B cell (primary cell): ENCODE results near the gene GBE1. TPM values are rescaled to one million over a fixed set of nuclear protein-coding genes. Genes with fewer than 3 reads are reported as not detected.

Experiments
- ATAC-seq: fragments of 200-7000 bp; cut with Tn5 transposase; one replicate; pipeline ENCODE4 v1.10.0; 2021; ENCODE audit warnings: low read depth, mild to moderate bottlenecking, moderate number of reproducible peaks, moderate library complexity
- CTCF ChIA-PET: fragments of 350-600 bp; sonication (Branson Sonifier 250); formaldehyde crosslinking; loops from one replicate; lab custom pipeline; 2021; ENCODE audit warnings: antibody characterized with exemption, inconsistent platforms; lab: Charles Lee
- POLR2A ChIA-PET: fragments of 350-600 bp; sonication (Branson Sonifier 250); formaldehyde crosslinking; loops from one replicate; lab custom pipeline; 2021; ENCODE audit warnings: antibody characterized with exemption; lab: Charles Lee
- DNase-seq: peaks from one replicate; pipeline ENCODE4 v3.0.0; 2013
- H2AFZ ChIP-seq: 2 replicates; pipeline ENCODE4 v1.6.1; 2012; ENCODE audit warnings: mild to moderate bottlenecking, low read depth, low read length; ENCODE audit not compliant: insufficient read depth, poor library complexity, severe bottlenecking
- H3K27ac ChIP-seq, 2 donors: 1 replicate in 1 of 2; 2 replicates in 1 of 2; pipeline ENCODE4 v1.5.1; 2012 to 2013; ENCODE audit warnings: low read length in 2 of 2, mild to moderate bottlenecking in 2 of 2, moderate library complexity in 1 of 2
- H3K27me3 ChIP-seq, 4 experiments: fragments of 200-600 bp in 1 of 4; sonication (generic) in 1 of 4; replicated peaks in 1 of 4; 1 replicate in 2 of 4; 2 replicates in 2 of 4; pipeline versions ENCODE4 v1.6.1 to v1.7.0; 2013 to 2016; ENCODE audit warnings: low read length in 3 of 4, mild to moderate bottlenecking in 2 of 4, mixed read lengths in 1 of 4, moderate library complexity in 1 of 4; ENCODE audit not compliant: insufficient read depth in 4 of 4, control insufficient read depth in 3 of 4; ENCODE audit errors: control extremely low read depth in 1 of 4
- H3K36me3 ChIP-seq, 2 experiments: replicated peaks in 1 of 2; 1 replicate in 1 of 2; 2 replicates in 1 of 2; pipeline versions ENCODE4 v1.6.1 to v1.7.1; 2013; ENCODE audit warnings: low read length in 1 of 2; ENCODE audit not compliant: insufficient read depth in 2 of 2, control insufficient read depth in 1 of 2; ENCODE audit errors: control extremely low read depth in 1 of 2, extremely low read depth in 1 of 2
- H3K4me1 ChIP-seq, 2 donors: fragments of 200-600 bp in 1 of 2; sonication (generic) in 1 of 2; 1 replicate in 1 of 2; 2 replicates in 1 of 2; pipeline versions ENCODE4 v1.5.1 to v1.6.1; 2013 to 2017; ENCODE audit warnings: low read length in 2 of 2; ENCODE audit not compliant: control insufficient read depth in 2 of 2, insufficient read depth in 2 of 2
- H3K4me2 ChIP-seq: replicated peaks from 2 replicates; pipeline ENCODE3; 2012; ENCODE audit warnings: mild to moderate bottlenecking, low read depth, low read length; ENCODE audit not compliant: poor library complexity, severe bottlenecking
- H3K4me3 ChIP-seq, 5 experiments: fragments of 200-600 bp in 1 of 5; sonication (generic) in 1 of 5; 1 replicate in 3 of 5; 2 replicates in 2 of 5; pipeline versions ENCODE4 v1.5.1 to v1.7.0; 2011 to 2016; ENCODE audit warnings: low read length in 4 of 5, mild to moderate bottlenecking in 4 of 5, low read depth in 2 of 5, control low read depth in 1 of 5, moderate library complexity in 1 of 5; ENCODE audit not compliant: insufficient read depth in 1 of 5; ENCODE audit errors: control extremely low read depth in 1 of 5, extremely low read depth in 1 of 5
- H3K79me2 ChIP-seq: fragments of 200-600 bp; sonication (generic); one replicate; pipeline ENCODE4 v1.6.0; 2016; ENCODE audit warnings: low read length; ENCODE audit not compliant: control insufficient read depth, insufficient read depth
- H3K9ac ChIP-seq: fragments of 200-600 bp; sonication (generic); 2 replicates; pipeline ENCODE4 v1.6.1; 2017; ENCODE audit warnings: mild to moderate bottlenecking, low read length, moderate library complexity
- H3K9me3 ChIP-seq, 3 donors: one replicate each; pipeline versions ENCODE4 v1.6.1 to v1.7.1; 2013; ENCODE audit warnings: low read length in 2 of 3; ENCODE audit not compliant: control insufficient read depth in 2 of 3, insufficient read depth in 1 of 3; ENCODE audit errors: control extremely low read depth in 1 of 3
- H4K20me1 ChIP-seq: 2 replicates; pipeline ENCODE4 v1.6.0; 2012; ENCODE audit warnings: mild to moderate bottlenecking, low read length; ENCODE audit not compliant: insufficient read depth, control insufficient read depth, poor library complexity, severe bottlenecking
- H3K27ac Mint-ChIP-seq: one replicate; pipeline ENCODE4 v1.8.0; 2021; ENCODE audit warnings: mixed read lengths
- H3K27me3 Mint-ChIP-seq: one replicate; pipeline ENCODE4 v1.8.0; 2021; ENCODE audit warnings: mixed read lengths
- H3K4me1 Mint-ChIP-seq: one replicate; pipeline ENCODE4 v1.8.0; 2021; ENCODE audit warnings: mixed read lengths
- H3K4me3 Mint-ChIP-seq: one replicate; pipeline ENCODE4 v1.8.0; 2021; ENCODE audit warnings: mixed read lengths
- H3K9me3 Mint-ChIP-seq: one replicate; pipeline ENCODE4 v1.8.0; 2022; ENCODE audit warnings: mixed read lengths; ENCODE audit not compliant: insufficient read depth
- CTCF ChIP-seq: fragments of 200-600 bp; IDR thresholded peaks from one replicate; pipeline ENCODE4 v1.8.0; 2022; ENCODE audit warnings: antibody characterized with exemption, mild to moderate bottlenecking
- EZH2 ChIP-seq: IDR thresholded peaks from 2 replicates; pipeline ENCODE4 v1.6.1; 2012; ENCODE audit warnings: borderline replicate concordance, low read depth, mild to moderate bottlenecking, moderate library complexity, low read length; ENCODE audit not compliant: insufficient read depth, poor library complexity, severe bottlenecking
- WGBS: methylation state at CpG from one replicate; pipeline ENCODE4 v1.1.5; 2013; ENCODE audit warnings: missing lambda C conversion rate; ENCODE audit not compliant: insufficient coverage; 5-methylcytosine and 5-hydroxymethylcytosine counted together
- intact Hi-C: fragments of 100-400 bp; cut with micrococcal nuclease; formaldehyde crosslinking; loops from one replicate; pipeline ENCODE4 v1.10.0; 2022
- polyA plus RNA-seq: library from polyadenylated mRNA; depleted of rRNA; stranded (reverse); fragments of >200 nt; gene quantifications from 2 replicates; pipeline ENCODE4 v1.2.3, GENCODE V29; 2012
- total RNA-seq, 2 donors: library from RNA; stranded (reverse); fragments of 120-200 nt in 1 of 2; gene quantifications; 1 replicate in 1 of 2; 2 replicates in 1 of 2; pipeline versions ENCODE4 v1.2.3 to v1.2.4, GENCODE V29; 2013 to 2022

Gene GBE1
- total and polyA plus RNA-seq, 2 donors (not counting 1 experiment from before 2014, with no cell fraction given), result 3.4 to 20.8 TPM

- no peak for TF ChIP-seq EZH2
- TF ChIP-seq CTCF, result no peak
- Mint-ChIP-seq H3K9me3 (no peaks in the 10 kb centered on the region), H3K27me3 (no peaks in the 10 kb centered on the region), H3K4me1 (peaks cover 1% of the 10 kb centered on the region), H3K4me3 (no peak overlapping the region), H3K27ac (no peak overlapping the region)
- no peak overlapping the region for H3K9ac ChIP-seq
- H2AFZ ChIP-seq, result no peak overlapping the region
- ATAC-seq, result no peak
- H3K27me3 ChIP-seq, result no peaks in the 10 kb centered on the region
- 96% methylated on average over 4 of the region's 4 CpGs for WGBS
- no peak for DNase-seq
- H3K4me3 ChIP-seq, result no peak overlapping the region
- no peaks in the 10 kb centered on the region for H3K9me3 ChIP-seq
- H3K79me2 ChIP-seq, result peaks cover 3% of the 10 kb centered on the region
- H3K36me3 ChIP-seq, result peaks cover 0 to 1% of the 10 kb centered on the region in 2 experiments
- no peak overlapping the region for H3K4me2 ChIP-seq
- no peaks in the 10 kb centered on the region for H4K20me1 ChIP-seq
- H3K27ac ChIP-seq, result no peak overlapping the region
- ChIA-PET POLR2A (no interaction called here), CTCF (no interaction called here)
- no peaks in the 10 kb centered on the region for H3K4me1 ChIP-seq
- intact Hi-C loops, result no loop called here
These were observed 48.4 kb downstream of the GBE1 start for GRCh38 chr3:81713031-81713430.

GRCh38 chr3:81709606-81710005 lies 51.8 kb downstream of the GBE1 start:
- H3K27me3 Mint-ChIP-seq, result no peaks in the 10 kb centered on the region
- DNase-seq (no peak), ATAC-seq (no peak)
- Histone ChIP-seq H2AFZ (no peak overlapping the region), H3K9ac (no peak overlapping the region), H3K4me1 (peaks cover 7 to 8% of the 10 kb centered on the region in 2 donors), H3K27ac (no peak overlapping the region), H3K4me2 (no peak overlapping the region), H3K4me3 (no peak overlapping the region), H3K79me2 (peaks cover 3% of the 10 kb centered on the region), H3K36me3 (peaks cover 0 to 1% of the 10 kb centered on the region in 2 experiments), H4K20me1 (no peaks in the 10 kb centered on the region), H3K27me3 (no peaks in the 10 kb centered on the region), H3K9me3 (no peaks in the 10 kb centered on the region)
- ChIA-PET CTCF (no interaction called here), POLR2A (no interaction called here)
- no peak overlapping the region for H3K4me3 Mint-ChIP-seq
- no peaks in the 10 kb centered on the region for H3K9me3 Mint-ChIP-seq
- TF ChIP-seq CTCF (no peak), EZH2 (no peak)
- WGBS, result no CpG with 5 or more reads among the region's 2 CpGs
- intact Hi-C loops, result no loop called here
- H3K27ac Mint-ChIP-seq, result no peak overlapping the region
- peaks cover 10% of the 10 kb centered on the region for H3K4me1 Mint-ChIP-seq
